ENCODE measurements around the gene MEGF11. TPM values are rescaled to one million over a fixed set of nuclear protein-coding genes. Genes with fewer than 3 reads are reported as not detected.
"Not testable (repeated sequence)": the region's sequence is repeated elsewhere in the genome, so short reads cannot be mapped to it uniquely, and the experiment has no call there.

The MEGF11 gene
- total RNA-seq, 1 donor from 2014 or later: 6.8 TPM

DNA sequence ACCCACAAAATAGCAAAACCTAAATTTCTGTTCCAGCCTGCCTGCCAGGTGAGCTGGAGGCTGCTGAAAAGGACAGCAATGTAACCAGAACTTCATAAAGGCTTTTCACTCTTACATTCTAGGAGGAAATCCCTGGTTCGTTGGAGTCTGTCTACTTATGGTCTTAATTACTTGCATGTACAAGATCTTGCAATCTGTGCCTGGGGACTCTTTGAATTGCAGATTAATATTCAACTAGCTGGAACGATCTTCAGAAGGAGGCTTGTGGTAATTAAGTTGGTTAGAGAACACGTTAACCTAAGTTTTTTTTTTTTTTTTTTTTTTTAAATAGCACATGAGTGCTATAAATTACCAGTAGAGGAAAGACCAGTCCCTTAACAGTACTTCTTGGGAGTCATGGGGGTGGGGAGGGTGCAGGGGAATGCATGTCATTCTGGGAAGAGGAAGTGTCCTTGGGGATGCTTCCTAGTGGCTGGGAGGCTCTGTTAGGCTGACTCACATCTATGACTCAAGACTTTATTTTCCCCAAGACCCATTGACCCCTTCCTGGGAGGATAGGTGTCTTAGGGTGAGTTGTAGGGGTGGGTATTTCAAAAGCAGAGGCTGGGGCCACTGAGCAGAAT lies 244.5 kb downstream of the MEGF11 start:
- intact Hi-C loops (cut with DNase I): no loop called here
- DNase-seq (ENCODE audit: low spot score) (no peak), ATAC-seq (no peak)

DNA sequence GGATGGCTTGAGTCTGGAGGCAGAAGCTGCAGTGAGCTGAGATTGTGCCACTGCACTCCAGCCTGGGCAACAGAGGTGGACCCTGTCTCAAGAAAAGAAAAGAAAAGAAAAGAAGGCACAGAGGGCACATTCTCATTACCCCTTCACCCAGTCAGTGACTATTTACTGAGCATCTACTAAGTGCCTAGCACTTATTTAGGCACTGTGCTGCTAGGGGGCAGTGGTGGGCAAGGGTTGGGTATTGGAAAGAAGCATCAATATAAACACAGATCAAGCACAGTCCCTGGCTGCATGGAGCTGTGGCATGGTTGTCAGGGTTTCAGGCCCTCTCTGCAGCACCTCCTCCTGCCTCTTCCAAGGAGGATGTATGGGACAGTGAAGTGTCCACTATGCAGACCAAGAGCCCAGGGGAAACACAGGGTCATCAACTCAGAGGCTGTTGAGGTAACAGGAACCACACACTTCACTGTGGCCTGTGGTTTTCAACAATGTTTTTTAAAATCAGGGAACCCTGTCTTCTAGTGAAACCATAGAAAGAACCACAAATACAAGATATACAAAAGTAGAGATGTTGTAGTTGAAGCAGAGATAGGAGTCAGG lies 245.8 kb downstream of the MEGF11 start:
- DNase-seq (ENCODE audit: low spot score) (no peak), ATAC-seq (no peak)
- intact Hi-C loops (cut with DNase I): no loop called here

DNA sequence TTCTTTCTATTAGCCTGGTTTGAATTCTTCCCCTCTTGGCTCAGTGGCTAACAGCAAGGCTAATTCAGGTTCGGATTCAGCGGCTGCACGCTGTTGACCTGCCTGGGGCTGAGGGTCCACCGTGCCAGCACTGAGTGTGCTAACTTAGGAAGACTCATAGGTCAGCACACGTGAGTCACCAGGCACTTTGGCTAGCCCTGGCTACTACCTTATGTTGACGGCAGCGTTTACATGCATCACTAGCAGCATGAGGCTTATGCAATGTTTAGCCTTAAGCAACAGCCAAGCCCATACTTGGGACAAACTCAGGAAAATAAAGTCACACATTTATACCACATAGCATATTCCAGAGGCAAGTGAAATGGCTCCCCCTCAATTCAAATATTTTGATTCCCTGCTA lies 246.6 kb downstream of the MEGF11 start:
- DNase-seq (ENCODE audit: low spot score) (no peak), ATAC-seq (no peak)
- intact Hi-C loops (cut with DNase I): no loop called here

DNA sequence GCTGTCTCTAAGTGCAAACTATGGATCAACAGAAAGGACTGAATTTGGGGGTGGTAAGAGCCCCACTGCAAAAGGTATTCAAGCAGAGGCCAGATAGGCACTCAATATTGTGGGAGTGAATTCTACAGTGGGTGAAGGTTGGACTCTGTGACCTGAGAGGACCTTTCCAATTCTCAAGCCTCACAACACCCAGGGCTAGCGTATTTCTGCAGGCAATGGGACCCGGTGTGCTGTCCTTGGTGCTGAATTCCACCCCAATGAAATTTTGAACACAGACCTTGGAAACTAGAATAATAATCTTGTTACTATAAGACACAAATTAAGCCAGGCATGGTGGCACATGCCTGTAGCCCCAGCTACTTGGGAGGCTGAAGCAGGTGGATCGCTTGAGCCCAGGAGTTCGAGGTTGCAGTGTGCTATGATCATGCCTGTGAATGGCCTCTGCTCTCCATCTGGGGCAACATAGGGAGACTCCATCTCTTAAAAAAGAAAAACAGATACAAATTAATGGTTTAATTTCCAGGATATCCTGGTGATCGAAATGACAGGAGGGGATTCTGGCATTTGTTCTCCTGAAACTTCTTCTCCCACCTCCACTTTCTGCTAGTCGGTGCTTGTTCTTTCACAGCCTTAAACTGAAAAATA lies 248.8 kb downstream of the MEGF11 start:
- DNase-seq (ENCODE audit: low spot score): no peak
- no peak for ATAC-seq
- intact Hi-C loops (cut with DNase I): no loop called here

DNA sequence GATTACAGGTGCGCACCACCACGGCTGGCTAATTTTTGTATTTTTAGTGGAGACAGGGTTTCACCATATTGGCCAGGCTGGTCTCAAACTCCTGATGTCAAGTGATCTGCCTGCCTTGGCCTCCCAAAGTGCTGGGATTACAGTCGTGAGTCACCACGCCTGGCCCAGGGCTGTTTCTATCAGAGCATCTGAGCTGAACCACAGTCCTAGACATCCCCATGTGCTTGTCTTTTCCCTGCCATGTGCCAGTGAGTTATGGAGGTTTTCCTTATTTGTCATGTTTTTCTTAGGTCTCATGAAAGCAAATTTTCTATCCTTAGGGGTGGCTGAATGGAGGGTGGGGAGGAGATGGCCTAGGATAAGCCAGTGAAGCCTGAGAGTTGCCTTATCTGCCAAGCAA lies 250.4 kb downstream of the MEGF11 start:
- not testable (repeated sequence) for DNase-seq (ENCODE audit: low spot score)

DNA sequence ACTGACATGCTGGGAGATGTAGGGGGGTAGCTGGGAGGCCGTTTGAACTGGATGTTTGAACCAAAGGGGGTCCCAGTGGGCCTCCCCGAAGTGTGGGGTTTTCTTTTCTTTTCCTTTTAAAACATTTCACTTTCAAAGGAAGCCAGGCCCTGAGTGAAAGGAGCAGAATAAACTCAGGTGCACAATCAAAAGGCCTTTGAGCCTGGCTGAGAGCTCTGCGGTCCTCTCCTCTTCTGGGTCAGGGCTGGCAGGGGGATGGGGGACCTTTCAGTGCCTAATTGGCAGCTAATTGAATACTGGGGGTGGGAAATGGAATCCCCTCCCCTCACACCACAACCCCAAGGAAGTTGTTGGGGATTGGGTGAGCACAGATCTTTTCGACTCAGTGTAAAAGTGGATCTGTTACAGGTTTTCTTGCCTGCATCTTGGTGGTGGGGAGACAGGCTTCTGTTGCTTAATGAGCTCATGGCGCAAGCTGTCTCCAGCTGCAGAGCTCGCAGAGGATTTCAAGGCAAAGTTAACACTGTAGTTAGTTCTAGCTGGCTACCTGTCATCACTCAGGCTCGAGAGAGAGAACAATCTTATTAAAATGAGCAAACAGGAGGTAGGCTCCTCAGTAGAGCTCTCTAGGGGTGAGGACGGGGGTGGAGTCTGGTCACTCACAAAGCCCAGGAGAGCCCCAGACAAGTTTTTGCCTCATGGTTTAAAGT lies 251.7 kb downstream of the MEGF11 start:
- DNase-seq (ENCODE audit: low spot score): no peak
- intact Hi-C loops (cut with DNase I): no loop called here
- ATAC-seq: no peak

More for the DNA sequence above, 250.4 kb downstream of the MEGF11 start:
- ATAC-seq; intact Hi-C loops (cut with DNase I): not testable (repeated sequence)

DNA sequence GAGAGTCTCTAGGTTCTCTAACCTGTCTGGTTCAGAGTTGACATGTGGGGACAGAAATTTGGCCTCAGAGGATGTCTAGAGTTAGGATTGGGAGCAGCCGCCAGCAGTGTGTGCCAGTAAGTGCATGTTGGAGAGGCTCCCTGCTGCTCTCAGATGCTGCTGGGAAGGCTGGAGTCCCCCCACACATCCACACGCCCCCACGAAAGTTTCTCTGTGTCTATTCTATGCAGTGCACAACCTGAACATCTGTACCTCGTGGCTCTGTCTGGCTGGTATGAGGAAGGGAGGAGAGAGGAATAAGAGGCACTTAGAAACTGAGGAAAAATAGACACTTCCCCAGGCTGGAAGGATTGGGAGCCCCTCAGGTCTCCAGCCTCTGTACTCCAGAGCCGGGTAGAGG lies 252.5 kb downstream of the MEGF11 start:
- DNase-seq (ENCODE audit: low spot score) (no peak), ATAC-seq (no peak)
- intact Hi-C loops (cut with DNase I): no loop called here

DNA sequence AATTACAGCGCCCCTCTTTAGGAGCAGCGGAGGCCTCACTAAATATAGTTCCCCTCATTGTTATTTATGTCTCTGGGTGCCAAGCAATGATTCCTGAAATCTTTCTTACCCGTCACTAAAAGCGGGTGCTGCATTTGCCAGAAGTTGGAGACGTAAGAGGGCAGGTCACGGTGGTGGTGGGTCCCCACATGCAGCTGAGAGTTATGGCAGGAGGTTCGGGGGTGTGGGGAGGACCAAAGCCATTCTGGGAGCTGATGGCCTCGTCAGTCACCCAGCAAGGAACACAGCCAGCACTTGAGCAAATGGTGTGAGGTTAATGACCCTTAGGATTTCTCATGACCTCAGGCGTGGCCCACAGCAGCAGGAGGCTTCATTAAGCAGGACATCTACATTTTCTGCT lies 255.1 kb downstream of the MEGF11 start:
- ATAC-seq (no peak), DNase-seq (ENCODE audit: low spot score) (no peak)
- intact Hi-C loops (cut with DNase I): no loop called here

DNA sequence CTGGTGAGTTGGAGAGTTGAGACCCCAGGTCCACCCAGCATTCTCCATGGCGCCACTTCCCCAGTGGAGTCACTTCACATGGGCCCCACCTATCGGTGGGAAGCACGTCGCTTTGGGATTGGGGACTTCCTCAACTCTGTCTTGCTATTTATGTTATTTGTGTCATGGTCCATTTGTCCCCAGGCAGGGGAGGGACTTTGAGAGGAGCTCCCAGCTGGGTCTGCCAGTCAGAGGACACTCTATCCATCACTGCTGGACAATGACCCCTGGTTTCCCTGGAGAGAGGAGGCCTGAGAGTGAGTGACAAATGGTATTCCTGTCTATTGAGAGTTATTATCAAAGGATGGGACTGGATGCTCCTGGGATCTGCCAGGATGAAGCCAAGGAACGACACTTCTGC lies 256.6 kb downstream of the MEGF11 start:
- no peak for ATAC-seq
- intact Hi-C loops (cut with DNase I): no loop called here
- DNase-seq (ENCODE audit: low spot score): no peak

DNA sequence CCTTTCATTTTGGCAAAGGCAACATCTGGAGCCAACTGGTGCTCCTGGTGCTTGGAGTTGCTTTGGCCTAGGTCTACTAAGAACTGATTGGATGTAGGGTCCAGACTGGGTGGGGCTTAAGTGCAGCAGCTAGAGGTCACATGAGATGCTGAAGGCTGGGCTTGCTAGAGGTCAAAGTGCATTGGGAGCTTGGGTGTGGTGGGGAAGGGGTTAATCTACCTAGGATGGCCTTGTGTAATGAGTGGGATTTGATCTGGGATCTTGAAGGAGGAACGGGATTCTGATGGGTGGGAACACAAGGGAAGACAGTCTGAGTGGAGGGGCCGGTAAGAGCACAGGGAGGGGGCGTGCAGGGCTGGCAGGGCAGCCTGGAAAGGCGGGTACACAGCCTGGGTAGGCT lies 258.7 kb downstream of the MEGF11 start:
- DNase-seq (ENCODE audit: low spot score) (no peak), ATAC-seq (no peak)
- intact Hi-C loops (cut with DNase I): no loop called here

DNA sequence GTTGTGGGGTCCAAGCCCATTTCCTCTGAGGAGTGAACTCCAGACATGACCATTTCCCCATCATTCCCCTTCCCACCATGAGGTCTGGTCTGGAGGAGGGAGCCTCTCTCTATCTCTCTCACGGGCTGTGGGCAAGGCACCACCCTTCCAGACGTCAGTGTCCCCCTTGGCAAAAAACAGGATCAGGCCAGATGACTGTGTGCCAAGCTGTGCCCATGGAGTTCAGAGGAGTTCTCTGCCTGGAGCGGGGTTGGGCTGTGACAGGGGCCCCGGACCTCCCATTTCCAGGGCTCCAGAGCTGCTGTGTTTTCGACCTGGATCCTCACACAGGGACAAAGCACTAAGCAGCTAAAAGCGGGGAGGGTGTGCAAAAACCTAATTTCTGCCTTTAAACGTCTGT lies 259.8 kb downstream of the MEGF11 start:
- intact Hi-C loops (cut with DNase I): no loop called here
- ATAC-seq (no peak), DNase-seq (ENCODE audit: low spot score) (no peak)

DNA sequence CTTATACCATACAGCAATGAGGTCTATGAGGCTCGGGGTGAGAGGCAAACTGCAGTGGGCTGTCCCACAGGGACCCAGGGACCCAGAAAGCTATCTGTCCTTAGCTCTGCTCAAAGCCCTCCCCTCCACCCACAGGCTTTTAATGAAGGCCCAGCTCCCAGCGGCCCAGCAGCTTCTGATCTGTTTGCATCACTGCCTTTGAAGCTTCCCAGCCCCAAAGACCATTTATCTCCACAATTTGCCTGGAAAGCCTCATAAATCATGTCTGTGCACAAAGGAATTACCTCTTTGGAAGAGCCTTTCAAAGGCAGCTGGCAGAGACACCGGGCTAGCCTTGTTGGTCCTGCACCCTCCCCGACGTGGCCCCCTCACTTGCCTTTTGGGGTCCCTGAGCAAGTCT lies 260.3 kb downstream of the MEGF11 start:
- no peak for ATAC-seq
- no peak for DNase-seq (ENCODE audit: low spot score)
- intact Hi-C loops (cut with DNase I): no loop called here

DNA sequence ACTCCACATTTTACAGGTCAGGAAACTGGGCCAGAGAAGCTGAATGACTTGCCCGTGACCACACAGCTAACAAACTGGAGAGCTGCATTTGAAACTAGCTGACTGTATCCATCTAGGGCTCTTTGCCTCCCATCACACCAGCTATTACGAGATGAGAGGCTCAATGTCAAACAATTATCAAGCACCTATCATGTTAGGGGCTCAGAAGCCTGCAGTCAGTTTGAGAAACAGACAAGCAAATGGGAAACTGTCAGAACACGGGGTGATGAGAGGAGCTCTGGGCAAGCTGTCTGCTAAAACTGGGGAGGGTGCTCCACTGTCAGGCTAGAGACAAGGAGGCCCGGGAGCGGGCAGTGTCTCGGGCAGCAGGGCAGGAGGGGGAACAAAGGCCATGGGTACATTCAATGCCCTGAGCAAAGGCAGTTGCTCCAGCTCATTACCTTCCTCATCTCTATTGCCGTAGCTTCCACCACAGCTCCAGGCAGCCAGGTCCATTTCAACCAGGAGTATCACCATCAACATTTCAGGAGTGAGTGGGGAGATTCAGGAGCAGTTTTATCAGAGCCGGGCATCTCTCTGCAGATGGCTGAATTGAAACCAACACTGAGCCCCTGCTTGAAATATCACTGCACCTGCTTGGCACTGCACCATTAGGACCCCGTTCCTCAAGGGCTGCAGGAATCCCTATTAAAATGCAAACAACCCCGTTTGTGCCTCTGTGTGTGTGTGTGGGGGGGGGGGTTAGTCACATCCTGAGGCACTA lies 261.6 kb downstream of the MEGF11 start:
- ATAC-seq: no peak
- intact Hi-C loops (cut with DNase I): no loop called here
- DNase-seq (ENCODE audit: low spot score): no peak

DNA sequence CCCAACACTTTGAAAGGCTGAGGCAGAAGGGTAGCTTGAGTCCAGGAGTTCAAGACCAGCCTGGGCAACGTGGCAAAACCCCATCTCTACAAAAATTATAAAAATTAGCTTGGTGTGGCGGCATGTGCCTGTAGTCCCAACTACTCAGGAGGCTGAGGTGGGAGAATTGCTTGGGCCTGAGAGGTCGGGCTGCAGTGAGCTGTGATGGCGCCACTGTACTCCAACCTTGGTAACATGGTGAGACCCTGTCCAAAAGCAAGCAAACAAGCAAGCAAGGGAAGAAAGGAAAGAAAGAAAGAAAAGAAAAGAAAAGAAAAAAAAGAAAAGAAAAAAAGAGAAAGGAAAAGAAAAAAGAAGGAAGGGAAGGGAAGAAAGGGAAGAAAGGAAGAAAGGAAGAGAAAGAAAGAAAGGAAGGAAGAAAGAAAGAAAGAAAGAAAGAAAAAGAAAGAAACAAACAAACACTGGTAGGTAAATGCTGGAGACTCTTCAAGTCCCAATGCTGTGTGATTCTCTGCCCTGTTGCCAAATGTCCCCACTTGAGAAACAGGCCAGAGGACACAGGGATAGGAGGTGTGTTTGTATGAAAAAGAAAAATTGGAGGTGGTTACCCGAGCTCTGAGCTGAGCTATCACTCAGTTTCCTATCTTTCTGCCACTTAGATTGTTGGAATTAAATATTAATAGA lies 263.1 kb downstream of the MEGF11 start:
- intact Hi-C loops (cut with DNase I): no loop called here
- ATAC-seq: no peak
- DNase-seq (ENCODE audit: low spot score): no peak

DNA sequence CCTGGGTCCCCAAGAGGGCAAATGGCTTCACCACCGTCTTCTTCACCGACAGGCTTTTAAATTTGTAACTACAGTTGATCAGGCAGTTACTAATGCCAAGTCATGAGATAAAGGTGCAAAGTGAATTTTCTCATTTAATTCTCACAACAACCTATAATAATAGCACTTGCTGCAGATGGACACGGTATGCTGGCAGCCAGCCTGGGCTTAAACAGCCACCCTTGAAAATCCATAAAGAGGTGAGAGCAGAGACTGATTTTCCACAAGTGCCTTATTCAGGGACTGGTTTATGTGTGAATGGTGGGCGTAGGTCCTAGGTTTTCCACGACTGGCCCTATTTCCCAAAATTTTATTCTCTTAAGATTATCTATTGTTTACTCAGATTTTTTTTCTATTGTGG lies 266.4 kb downstream of the MEGF11 start:
- intact Hi-C loops (cut with DNase I): no loop called here
- DNase-seq (ENCODE audit: low spot score): no peak
- ATAC-seq: no peak

DNA sequence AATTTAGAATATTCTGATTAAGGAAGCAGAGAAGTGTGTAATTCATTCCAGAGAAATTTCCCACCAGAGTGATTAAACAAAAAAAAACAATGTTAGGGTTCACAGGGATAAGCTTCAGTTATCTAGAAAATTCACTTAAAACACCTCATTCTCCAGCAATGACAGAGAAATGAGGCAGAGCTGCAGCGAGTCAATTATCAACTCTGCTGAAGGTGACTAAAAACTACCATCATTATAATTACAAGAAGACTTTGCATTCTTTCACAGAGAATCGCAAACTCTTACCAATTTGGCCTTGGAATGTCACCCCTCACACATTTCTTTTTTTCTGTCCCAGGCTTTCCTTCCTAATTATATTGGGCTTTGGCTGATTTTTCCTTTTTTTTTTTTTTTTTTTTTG lies 267.1 kb downstream of the MEGF11 start:
- intact Hi-C loops (cut with DNase I): no loop called here
- DNase-seq (ENCODE audit: low spot score) (no peak), ATAC-seq (no peak)

DNA sequence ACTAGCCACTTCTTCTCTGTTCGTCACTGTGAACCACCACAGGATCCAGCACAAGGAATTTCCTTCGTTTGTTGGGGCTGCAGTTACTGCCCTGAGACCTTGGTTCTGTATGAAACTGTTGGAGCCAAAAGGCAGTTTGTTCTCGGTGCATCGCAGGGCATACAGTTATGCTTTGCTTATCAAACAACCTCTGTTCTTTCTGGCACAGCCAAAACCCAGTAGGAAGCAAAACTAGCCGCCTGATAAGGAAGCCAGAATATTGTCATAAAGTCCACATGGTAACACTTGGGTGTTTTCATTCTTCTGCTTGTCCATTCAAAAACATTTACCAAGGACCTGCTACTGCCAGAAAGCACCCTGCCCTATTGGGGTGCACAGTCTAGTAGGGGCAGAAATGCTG lies 268.2 kb downstream of the MEGF11 start:
- intact Hi-C loops (cut with DNase I): no loop called here
- DNase-seq (ENCODE audit: low spot score): no peak
- no peak for ATAC-seq

DNA sequence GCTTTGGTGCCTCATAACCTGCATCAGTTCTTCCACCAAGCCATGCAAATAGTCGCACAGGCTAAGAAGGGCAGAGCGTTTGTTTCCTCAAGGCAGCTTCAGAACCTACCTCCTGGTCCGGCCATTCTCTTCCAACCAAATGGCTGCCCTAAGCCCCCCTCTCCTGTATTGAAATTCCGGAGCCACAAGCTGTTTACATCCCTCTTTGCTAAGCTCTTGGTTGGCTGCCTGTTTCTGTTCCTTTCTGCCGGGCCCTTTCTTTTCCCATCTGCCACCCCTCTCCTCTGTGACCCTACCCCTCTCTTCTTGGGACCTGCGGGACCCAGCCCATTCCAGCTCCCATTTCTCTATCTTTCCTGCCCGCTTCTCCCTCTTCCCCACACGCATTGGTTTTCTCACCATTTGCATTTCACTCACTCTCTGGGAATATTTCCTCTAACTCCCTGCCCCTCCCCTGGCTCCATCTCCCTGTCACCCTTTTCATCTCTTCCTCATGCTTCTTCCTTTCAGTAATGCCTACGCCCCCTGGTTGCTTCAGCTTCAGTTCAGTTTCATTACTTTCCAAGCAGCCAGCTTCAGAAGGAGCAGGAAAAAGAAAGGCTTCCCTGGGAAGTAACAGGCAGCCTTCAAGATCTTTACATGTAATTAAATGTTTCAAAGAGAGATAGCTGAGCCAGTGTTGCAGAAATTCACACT lies 270.8 kb downstream of the MEGF11 start:
- intact Hi-C loops (cut with DNase I): no loop called here
- DNase-seq (ENCODE audit: low spot score) (no peak), ATAC-seq (no peak)

Data from sciatic nerve (tissue), 2 donors.